GM12801 (cell line): Measurements from ENCODE around the gene RAB9B.

Experiments
- TF ChIP-seq, protein P1 (sequence below): IDR thresholded peaks from one replicate; pipeline ENCODE4 v1.5.1; 2011; ENCODE audit warnings: control low read depth; ENCODE audit not compliant: insufficient read length; ENCODE audit errors: extremely low read depth

The RAB9B gene

DNA sequence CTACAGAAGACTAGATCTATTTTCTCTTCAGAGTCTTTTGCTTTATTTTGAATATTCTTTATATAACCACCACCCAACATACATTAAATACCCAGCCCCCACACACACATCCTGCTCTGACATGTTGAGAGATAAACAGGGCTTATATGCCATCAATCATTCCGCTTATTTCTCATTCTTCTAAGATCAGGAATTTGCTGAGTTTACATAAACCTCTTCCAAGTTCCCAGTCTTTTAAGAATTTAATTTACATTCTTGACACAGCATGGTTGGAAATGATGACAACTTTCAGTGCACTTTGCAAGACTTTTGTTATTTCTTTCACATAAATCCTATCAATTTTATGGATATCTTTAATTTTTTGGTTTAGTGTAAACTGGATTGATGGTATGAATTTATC lies 17.5 kb upstream of the RAB9B start:
- TF ChIP-seq, protein P1, sequence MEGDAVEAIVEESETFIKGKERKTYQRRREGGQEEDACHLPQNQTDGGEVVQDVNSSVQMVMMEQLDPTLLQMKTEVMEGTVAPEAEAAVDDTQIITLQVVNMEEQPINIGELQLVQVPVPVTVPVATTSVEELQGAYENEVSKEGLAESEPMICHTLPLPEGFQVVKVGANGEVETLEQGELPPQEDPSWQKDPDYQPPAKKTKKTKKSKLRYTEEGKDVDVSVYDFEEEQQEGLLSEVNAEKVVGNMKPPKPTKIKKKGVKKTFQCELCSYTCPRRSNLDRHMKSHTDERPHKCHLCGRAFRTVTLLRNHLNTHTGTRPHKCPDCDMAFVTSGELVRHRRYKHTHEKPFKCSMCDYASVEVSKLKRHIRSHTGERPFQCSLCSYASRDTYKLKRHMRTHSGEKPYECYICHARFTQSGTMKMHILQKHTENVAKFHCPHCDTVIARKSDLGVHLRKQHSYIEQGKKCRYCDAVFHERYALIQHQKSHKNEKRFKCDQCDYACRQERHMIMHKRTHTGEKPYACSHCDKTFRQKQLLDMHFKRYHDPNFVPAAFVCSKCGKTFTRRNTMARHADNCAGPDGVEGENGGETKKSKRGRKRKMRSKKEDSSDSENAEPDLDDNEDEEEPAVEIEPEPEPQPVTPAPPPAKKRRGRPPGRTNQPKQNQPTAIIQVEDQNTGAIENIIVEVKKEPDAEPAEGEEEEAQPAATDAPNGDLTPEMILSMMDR: no peak

DNA sequence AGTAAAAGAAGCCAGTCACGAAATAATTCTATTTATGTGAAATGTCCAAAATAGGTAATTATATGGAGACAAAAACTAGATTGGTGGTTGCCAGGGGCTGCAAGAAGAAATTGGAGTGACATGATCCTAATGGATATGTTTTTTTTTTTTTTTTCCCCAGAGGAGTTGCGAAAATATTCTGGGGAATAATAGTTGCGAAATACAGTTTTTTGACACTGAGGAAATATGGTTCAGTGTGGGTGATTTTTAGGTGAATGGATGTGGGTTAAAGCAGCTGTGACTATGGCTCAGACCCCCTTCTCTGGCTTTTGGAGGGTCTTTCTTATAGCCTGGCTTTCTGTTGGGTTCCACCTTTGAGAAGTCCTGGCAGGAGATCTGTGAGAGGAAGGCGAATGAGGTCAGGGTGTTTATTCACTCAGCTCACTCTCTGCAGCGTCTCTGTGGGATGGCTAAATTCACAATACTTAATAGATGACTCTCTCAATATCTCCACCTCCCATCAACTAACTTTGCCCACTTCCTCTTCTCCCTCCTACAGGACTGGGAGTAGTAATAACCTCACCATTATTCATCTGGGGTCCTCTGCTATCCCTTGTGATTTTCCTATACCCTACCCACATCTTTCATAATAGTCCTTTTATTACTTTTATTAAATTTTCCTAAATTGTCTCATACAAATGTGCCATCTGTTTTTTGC lies 15.3 kb upstream of the RAB9B start:
- TF ChIP-seq, protein P1: no peak

DNA sequence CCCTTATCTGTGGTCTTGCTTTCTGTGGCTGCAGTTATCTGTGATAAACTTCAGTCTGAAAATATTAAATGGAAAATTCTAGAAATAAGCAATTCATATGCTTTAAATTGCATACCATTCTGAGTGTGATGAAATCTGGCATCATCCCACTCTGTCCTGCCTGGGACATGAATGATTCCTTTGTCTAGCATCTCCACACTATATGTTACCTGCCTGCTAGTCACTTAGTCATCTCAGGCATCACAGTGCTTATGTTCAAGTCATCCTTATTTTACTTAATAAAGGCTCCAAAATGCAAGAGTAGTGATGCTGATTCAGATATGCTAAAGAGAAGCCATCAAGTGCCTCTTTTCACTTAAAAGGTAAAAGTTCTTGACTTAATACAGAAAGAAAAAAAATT lies 14.3 kb upstream of the RAB9B start:
- TF ChIP-seq, protein P1: no peak

DNA sequence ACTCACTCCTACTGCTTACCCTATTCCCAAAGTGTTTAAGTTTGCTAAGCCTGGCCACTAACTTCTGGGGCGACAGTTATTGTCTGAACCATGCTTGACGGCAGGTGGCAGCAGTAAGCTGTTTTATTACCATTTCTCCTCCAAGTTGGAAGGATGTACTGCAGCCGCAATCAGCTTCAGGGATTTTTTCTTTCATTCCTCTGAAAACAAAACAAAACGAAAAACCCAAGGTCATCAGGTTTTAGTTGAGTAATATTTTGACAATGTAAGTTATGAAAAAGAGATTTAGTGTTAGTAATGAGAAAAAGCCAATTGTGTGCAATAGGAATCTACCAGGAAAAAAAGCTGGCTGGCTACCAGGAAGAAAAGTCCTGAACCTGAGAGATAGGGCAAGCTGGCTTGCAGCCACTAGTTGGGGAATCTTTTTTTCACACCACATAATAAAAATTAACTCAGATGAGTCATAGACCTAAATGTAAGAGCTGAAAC lies 13.2 kb upstream of the RAB9B start:
- TF ChIP-seq, protein P1: no peak

DNA sequence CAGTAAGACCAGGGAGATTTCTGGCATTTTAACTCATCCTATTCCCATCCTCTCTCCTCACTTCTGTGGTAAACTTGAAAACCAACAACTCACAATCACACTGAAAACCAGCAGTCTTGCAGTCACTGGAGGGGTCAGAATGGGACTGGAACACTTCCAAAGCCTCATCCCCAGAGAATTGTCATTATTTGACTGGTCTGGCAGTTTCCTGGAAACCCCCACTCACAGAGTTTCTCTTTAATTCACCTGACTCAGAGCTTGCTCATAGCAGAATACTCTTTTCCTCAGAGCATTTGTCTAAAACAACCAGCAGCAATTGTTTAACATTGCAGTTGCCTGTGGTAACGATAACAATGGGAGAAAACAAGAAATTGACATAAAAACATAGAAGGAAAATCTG lies 7.3 kb upstream of the RAB9B start:
- TF ChIP-seq, protein P1: no peak

DNA sequence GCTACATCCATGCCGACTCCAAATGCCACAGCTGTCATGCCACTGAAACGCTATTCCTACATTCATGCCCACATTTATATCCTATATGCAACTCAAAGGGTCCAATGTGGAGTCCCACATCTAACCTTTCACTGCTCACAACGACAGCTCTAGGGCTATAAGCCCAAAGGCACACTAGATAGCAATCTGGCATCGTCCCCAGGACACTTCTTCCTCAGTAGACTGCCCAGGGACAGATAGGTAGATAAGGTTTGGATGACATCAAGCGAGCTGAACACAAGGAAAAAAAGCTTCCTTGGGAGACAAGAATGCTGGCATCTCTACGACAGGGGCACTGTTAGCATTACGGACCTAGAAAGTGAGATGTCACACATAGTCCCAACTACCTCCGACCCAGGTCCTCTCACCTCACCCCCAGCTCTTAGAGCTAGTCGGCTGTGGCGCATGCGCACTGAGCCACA lies 685 bp downstream of the RAB9B start:
- TF ChIP-seq, protein P1: no peak

DNA sequence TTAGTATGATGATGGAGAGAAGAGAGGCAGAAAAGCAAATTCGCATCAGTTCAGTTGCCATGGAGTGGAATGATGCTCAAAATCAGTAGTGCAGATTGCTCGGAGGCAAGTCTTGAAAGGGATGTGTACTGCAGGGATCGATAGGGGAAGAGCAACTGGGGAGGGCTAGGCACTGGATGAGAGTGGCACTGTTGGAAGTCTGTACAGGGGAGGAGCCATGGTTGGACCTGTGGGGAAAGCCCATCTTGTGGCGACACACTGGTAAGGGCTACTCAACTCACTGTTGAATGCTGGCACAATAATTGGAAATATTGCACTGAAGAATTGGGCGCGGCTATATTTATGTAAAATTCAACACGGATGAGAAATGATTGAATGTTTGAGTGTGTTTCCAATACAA lies 1.2 kb downstream of the RAB9B start:
- TF ChIP-seq, protein P1: no peak
